ENCODE results near the gene CX3CR1.

CX3CR1 gene

GRCh38 chr3:39302178-39302577, 22.3 kb upstream of the CX3CR1 start:
- H3K4me3 ChIP-seq (ENCODE audit: low read depth, low read length): no peak overlapping the region
- no peak for TF ChIP-seq CTCF (conservative IDR thresholded peaks at IDR 0.05; ENCODE audit: low read depth, low read length)

GRCh38 chr3:39299279-39299678, 19.4 kb upstream of the CX3CR1 start:
- no peak for DNase-seq (ENCODE audit: low read depth)
- TF ChIP-seq CTCF (conservative IDR thresholded peaks at IDR 0.05; ENCODE audit: low read depth, low read length): no peak
- no peak overlapping the region for H3K4me3 ChIP-seq (ENCODE audit: low read depth, low read length)

More at GRCh38 chr3:39302178-39302577, 22.3 kb upstream of the CX3CR1 start:
- DNase-seq (ENCODE audit: low read depth): no peak

GRCh38 chr3:39296197-39297077, 16.6 kb upstream of the CX3CR1 start:
- TF ChIP-seq CTCF (conservative IDR thresholded peaks at IDR 0.05; ENCODE audit: low read depth, low read length): no peak

GRCh38 chr3:39295184-39295775, 15.4 kb upstream of the CX3CR1 start:
- no peak overlapping the region for H3K4me3 ChIP-seq (ENCODE audit: low read depth, low read length)
- DNase-seq (ENCODE audit: low read depth): no peak

More at GRCh38 chr3:39296197-39297077, 16.6 kb upstream of the CX3CR1 start:
- no peak for DNase-seq (ENCODE audit: low read depth)
- H3K4me3 ChIP-seq (ENCODE audit: low read depth, low read length): no peak overlapping the region

GRCh38 chr3:39294446-39295183, 14.8 kb upstream of the CX3CR1 start:
- H3K4me3 ChIP-seq (ENCODE audit: low read depth, low read length): no peak overlapping the region
- DNase-seq (ENCODE audit: low read depth): no peak
- no peak for TF ChIP-seq CTCF (conservative IDR thresholded peaks at IDR 0.05; ENCODE audit: low read depth, low read length)

More at GRCh38 chr3:39295184-39295775, 15.4 kb upstream of the CX3CR1 start:
- TF ChIP-seq CTCF (conservative IDR thresholded peaks at IDR 0.05; ENCODE audit: low read depth, low read length): no peak

- H3K4me3 ChIP-seq (ENCODE audit: low read depth, low read length): no peak overlapping the region
- TF ChIP-seq CTCF (conservative IDR thresholded peaks at IDR 0.05; ENCODE audit: low read depth, low read length): no peak
- no peak for DNase-seq (ENCODE audit: low read depth)
Measured at GRCh38 chr3:39292961-39293360, 13.1 kb upstream of the CX3CR1 start.
